HCT116 (cell line): Measurements from ENCODE around the gene DVL1. TPM values are rescaled to one million over a fixed set of nuclear protein-coding genes. Genes with fewer than 3 reads are reported as not detected.

Experiments used
- ATAC-seq: fragments of 200-7000 bp; cut with Tn5 transposase; 2 replicates; pipeline ENCODE4 v1.9.1; 2020; ENCODE audit warnings: mild to moderate bottlenecking, moderate library complexity
- BruUV-seq: library from RNA; stranded (reverse); fragments of 400-500 nt; replicated peaks from 2 replicates; lab custom pipeline; 2021; lab: Mats Ljungman, UMichigan
- CTCF ChIA-PET: fragments of 300-600 bp; sonication (Branson Sonifier 250); formaldehyde crosslinking; loops from one replicate; lab custom pipeline; 2021; ENCODE audit warnings: antibody characterized with exemption; lab: Charles Lee
- POLR2A ChIA-PET: fragments of 300-600, 350-600 bp; sonication (Branson Sonifier 250); formaldehyde crosslinking; loops from one replicate; lab custom pipeline; 2021; ENCODE audit warnings: antibody characterized with exemption; lab: Charles Lee
- RAD21 ChIA-PET, 2 experiments: fragments of 300-600 bp; sonication (Branson Sonifier 250); formaldehyde crosslinking; loops; one replicate each; lab custom pipeline; 2023; ENCODE audit warnings: low total read pairs in 2 of 2; ENCODE audit not compliant: uncharacterized antibody in 2 of 2, unreplicated experiment in 2 of 2, low non-redundant PET in 1 of 2; lab: Charles Lee
- DNase-seq: peaks from one replicate; pipeline ENCODE4 v3.0.0-alpha.2; 2010; ENCODE audit warnings: low read depth, low spot score
- H2AFZ ChIP-seq: fragments of 200-600 bp; shearing (Covaris generic), sonication (generic); 2 replicates; pipeline ENCODE4 v1.6.1; 2017; ENCODE audit warnings: low read depth, mixed run types, mixed read lengths, antibody characterized with exemption, low read length; ENCODE audit not compliant: poor library complexity, severe bottlenecking
- H3K27ac ChIP-seq: 2 replicates; pipeline ENCODE4 v1.5.1; 2012; ENCODE audit warnings: low read depth, low read length
- H3K27me3 ChIP-seq: fragments of 200-600 bp; sonication (generic); 2 replicates; pipeline ENCODE4 v1.6.1; 2016; ENCODE audit warnings: mixed run types, low read length, mixed read lengths; ENCODE audit not compliant: insufficient read depth
- H3K36me3 ChIP-seq, 2 experiments: fragments of 200-500 bp in 1 of 2; fragments of 200-600 bp in 1 of 2; sonication (Bioruptor generic) in 1 of 2; sonication (generic) in 1 of 2; 2 replicates each; pipeline versions ENCODE4 v1.5.1 to v1.6.1; 2014 to 2016; ENCODE audit warnings: low read length in 2 of 2, inconsistent platforms in 1 of 2, mixed read lengths in 1 of 2, mixed run types in 1 of 2; ENCODE audit not compliant: insufficient read depth in 2 of 2, control insufficient read depth in 1 of 2
- H3K4me1 ChIP-seq, 2 experiments: fragments of 200-600 bp in 1 of 2; sonication (generic) in 1 of 2; 2 replicates each; pipeline versions ENCODE4 v1.5.1 to v1.6.1; 2012 to 2017; ENCODE audit warnings: low read length in 2 of 2, inconsistent platforms in 1 of 2, mild to moderate bottlenecking in 1 of 2, mixed read lengths in 1 of 2, mixed run types in 1 of 2, moderate library complexity in 1 of 2; ENCODE audit not compliant: insufficient read depth in 2 of 2, control insufficient read depth in 1 of 2
- H3K4me2 ChIP-seq: fragments of 200-600 bp; sonication (generic); 2 replicates; pipeline ENCODE4 v1.6.1; 2017; ENCODE audit warnings: mixed run types, low read length, mixed read lengths
- H3K4me3 ChIP-seq, 2 experiments: fragments of 200-600 bp in 1 of 2; sonication (generic) in 1 of 2; replicated peaks in 1 of 2; 2 replicates each; pipeline ENCODE4 v1.5.1; 2011 to 2016; ENCODE audit warnings: low read length in 2 of 2, control low read depth in 1 of 2, low read depth in 1 of 2, mild to moderate bottlenecking in 1 of 2, mixed read lengths in 1 of 2, mixed run types in 1 of 2
- H3K79me2 ChIP-seq: fragments of 200-600 bp; sonication (generic); 2 replicates; pipeline ENCODE4 v1.6.1; 2017; ENCODE audit warnings: mild to moderate bottlenecking, mixed run types, low read length, moderate library complexity, mixed read lengths; ENCODE audit not compliant: insufficient read depth
- H3K9ac ChIP-seq: fragments of 200-600 bp; sonication (generic); 2 replicates; pipeline ENCODE4 v1.6.1; 2016; ENCODE audit warnings: low read length, mixed read lengths
- H3K9me2 ChIP-seq: fragments of 200-600 bp; sonication (generic), shearing (Covaris generic); 2 replicates; pipeline ENCODE4 v1.6.1; 2017; ENCODE audit warnings: mixed run types, mild to moderate bottlenecking, moderate library complexity; ENCODE audit not compliant: insufficient read depth
- H3K9me3 ChIP-seq, 2 experiments: fragments of 200-500 bp in 1 of 2; fragments of 200-600 bp in 1 of 2; sonication (Bioruptor generic) in 1 of 2; sonication (generic) in 1 of 2; 2 replicates each; pipeline ENCODE4 v1.6.1; 2014 to 2017; ENCODE audit warnings: low read length in 2 of 2, mixed read lengths in 2 of 2, inconsistent platforms in 1 of 2, low read depth in 1 of 2, mild to moderate bottlenecking in 1 of 2, mixed run types in 1 of 2, moderate library complexity in 1 of 2; ENCODE audit not compliant: control insufficient read depth in 1 of 2, insufficient read depth in 1 of 2
- H4K20me1 ChIP-seq: fragments of 200-600 bp; sonication (generic), shearing (Covaris generic); 2 replicates; pipeline ENCODE4 v1.6.1; 2017; ENCODE audit warnings: mixed run types, mild to moderate bottlenecking, moderate library complexity; ENCODE audit not compliant: insufficient read depth
- CBX3 ChIP-seq: IDR thresholded peaks from 2 replicates; pipeline ENCODE4 v1.6.1; 2012; ENCODE audit warnings: low read depth
- EGR1 ChIP-seq: IDR thresholded peaks from 2 replicates; pipeline ENCODE4 v1.6.1; 2012; ENCODE audit warnings: low read depth
- ELF1 ChIP-seq: IDR thresholded peaks from 2 replicates; pipeline ENCODE4 v1.6.1; 2012; ENCODE audit warnings: low read depth, borderline replicate concordance
- EZH2 ChIP-seq: fragments of 200-600 bp; sonication (generic); IDR thresholded peaks from 2 replicates; pipeline ENCODE4 v1.6.1; 2017; ENCODE audit warnings: antibody characterized with exemption, mixed run types
- EZH2phosphoT487 ChIP-seq: fragments of 200-600 bp; IDR thresholded peaks from 2 replicates; pipeline ENCODE4 v1.6.1; 2018; ENCODE audit warnings: antibody characterized with exemption, borderline replicate concordance
- FOSL1 ChIP-seq: IDR thresholded peaks from 2 replicates; pipeline ENCODE4 v1.6.1; 2012; ENCODE audit warnings: low read depth
- JUND ChIP-seq: IDR thresholded peaks from 2 replicates; pipeline ENCODE4 v1.6.1; 2012
- REST ChIP-seq: IDR thresholded peaks from 2 replicates; pipeline ENCODE4 v1.6.1; 2012; ENCODE audit warnings: low read depth
- SRF ChIP-seq: IDR thresholded peaks from 2 replicates; pipeline ENCODE4 v1.6.1; 2012; ENCODE audit warnings: low read depth
- YY1 ChIP-seq: IDR thresholded peaks from 2 replicates; pipeline ENCODE4 v1.6.1; 2011; ENCODE audit warnings: low read length, low read depth, moderate library complexity, mild to moderate bottlenecking; ENCODE audit not compliant: insufficient replicate concordance; ENCODE audit errors: extremely low read depth
- ZNF274 ChIP-seq: fragments of 200-500 bp; sonication (Bioruptor generic); IDR thresholded peaks from 2 replicates; pipeline ENCODE4 v1.6.1; 2014; ENCODE audit warnings: mild to moderate bottlenecking, low read depth, low read length, inconsistent platforms
- intact Hi-C: fragments of 100-400 bp; cut with micrococcal nuclease; formaldehyde crosslinking; loops from 2 replicates; pipeline ENCODE4 v1.10.0; 2022
- total RNA-seq: library from RNA; stranded (reverse); gene quantifications from one replicate; pipeline ENCODE4 v1.2.1, GENCODE V29; 2021; ENCODE audit not compliant: unreplicated experiment
- TF ChIP-seq, protein P1 (sequence below): IDR thresholded peaks from 2 replicates; pipeline ENCODE4 v1.6.1; 2011; ENCODE audit warnings: mild to moderate bottlenecking, low read length, moderate library complexity; ENCODE audit not compliant: insufficient replicate concordance; ENCODE audit errors: extremely low read depth

The DVL1 gene
- total RNA-seq, 1 experiment from 2014 or later, result 160 TPM

DNA sequence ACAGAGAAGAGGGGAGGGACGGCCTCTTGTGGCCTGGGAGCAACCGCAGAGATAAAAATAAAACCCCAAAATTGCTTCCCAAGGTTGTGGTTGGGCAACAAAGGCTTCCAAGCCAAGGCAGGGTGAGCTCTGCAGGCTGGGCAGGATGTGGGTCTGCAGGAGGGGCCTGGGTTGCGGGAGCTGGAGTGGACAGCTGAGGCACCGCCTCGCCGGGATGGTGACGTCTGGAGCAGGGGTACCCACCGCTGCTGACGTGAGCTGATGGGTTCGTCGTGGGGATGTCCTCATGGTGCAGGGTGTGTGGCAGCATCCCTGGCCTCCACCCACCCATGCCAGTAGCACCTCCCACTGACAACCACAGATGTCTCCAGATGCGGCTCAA is 22.1 kb upstream of the DVL1 start:
- Histone ChIP-seq H3K27ac (peak overlapping the region; percentile 27; the same call in 1 of the 2 replicates), H3K4me2 (peak overlapping the region; percentile 8; the same call in 1 of the 2 replicates), H3K4me3 (no peak overlapping the region), H2AFZ (no peak overlapping the region), H3K36me3 (peaks cover 0 to 11% of the 10 kb centered on the region in 2 experiments; a peak in 1 of 4 replicates), H4K20me1 (no peaks in the 10 kb centered on the region), H3K27me3 (no peaks in the 10 kb centered on the region), H3K4me1 (peaks cover 10 to 27% of the 10 kb centered on the region in 2 experiments), H3K9ac (no peak overlapping the region), H3K9me2 (0 out of 2 replicates have a peak, but pooled peaks cover 3% of the 10 kb centered on the region), H3K9me3 (peaks cover 0 to 10% of the 10 kb centered on the region in 2 experiments; a peak in 1 of 4 replicates), H3K79me2 (peaks cover 29% of the 10 kb centered on the region)
- CTCF ChIA-PET, result no interaction called here
- POLR2A ChIA-PET, result interaction anchor here (1.1 kb wide), 1 partner anchor 23 kb away, joined by 3 read pairs; no protein-coding TSS in a partner anchor
- intact Hi-C loops, result no loop called here
- no peak for TF ChIP-seq YY1
- TF ChIP-seq, protein P1, sequence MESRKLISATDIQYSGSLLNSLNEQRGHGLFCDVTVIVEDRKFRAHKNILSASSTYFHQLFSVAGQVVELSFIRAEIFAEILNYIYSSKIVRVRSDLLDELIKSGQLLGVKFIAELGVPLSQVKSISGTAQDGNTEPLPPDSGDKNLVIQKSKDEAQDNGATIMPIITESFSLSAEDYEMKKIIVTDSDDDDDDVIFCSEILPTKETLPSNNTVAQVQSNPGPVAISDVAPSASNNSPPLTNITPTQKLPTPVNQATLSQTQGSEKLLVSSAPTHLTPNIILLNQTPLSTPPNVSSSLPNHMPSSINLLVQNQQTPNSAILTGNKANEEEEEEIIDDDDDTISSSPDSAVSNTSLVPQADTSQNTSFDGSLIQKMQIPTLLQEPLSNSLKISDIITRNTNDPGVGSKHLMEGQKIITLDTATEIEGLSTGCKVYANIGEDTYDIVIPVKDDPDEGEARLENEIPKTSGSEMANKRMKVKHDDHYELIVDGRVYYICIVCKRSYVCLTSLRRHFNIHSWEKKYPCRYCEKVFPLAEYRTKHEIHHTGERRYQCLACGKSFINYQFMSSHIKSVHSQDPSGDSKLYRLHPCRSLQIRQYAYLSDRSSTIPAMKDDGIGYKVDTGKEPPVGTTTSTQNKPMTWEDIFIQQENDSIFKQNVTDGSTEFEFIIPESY, result no peak
- TF ChIP-seq EGR1, result no peak
- TF ChIP-seq EZH2phosphoT487, result no peak
- RAD21 ChIA-PET, result interaction anchor here in 1 of 2 experiments (1.1 kb wide), 1 partner anchor 11 kb away, joined by 3 read pairs; no protein-coding TSS in a partner anchor
- no TSS peak for BruUV-seq
- DNase-seq (no peak), ATAC-seq (no peak)

- no peak overlapping the region for H3K9ac ChIP-seq
- RAD21 ChIA-PET, result no interaction called here
- H2AFZ ChIP-seq, result no peak overlapping the region
Measured at GRCh38 chr1:1370771-1371300, 21.6 kb upstream of the DVL1 start.

More at GRCh38 chr1:1370771-1371300, 21.6 kb upstream of the DVL1 start:
- BruUV-seq, result no TSS peak
- no peak for TF ChIP-seq EZH2
- no peak for TF ChIP-seq SRF
- TF ChIP-seq ZNF274, result no peak
- no peak for TF ChIP-seq REST
- TF ChIP-seq EGR1, result no peak
- TF ChIP-seq ELF1, result no peak
- TF ChIP-seq CBX3, result no peak
- no peak for TF ChIP-seq FOSL1
- TF ChIP-seq JUND, result no peak
- Histone ChIP-seq H3K27me3 (no peaks in the 10 kb centered on the region), H3K4me1 (peaks cover 10 to 24% of the 10 kb centered on the region in 2 experiments), H3K4me3 (no peak overlapping the region), H3K9me3 (peaks cover 0 to 15% of the 10 kb centered on the region in 2 experiments; a peak in 1 of 4 replicates), H3K4me2 (no peak overlapping the region), H4K20me1 (no peaks in the 10 kb centered on the region), H3K36me3 (peaks cover 0 to 11% of the 10 kb centered on the region in 2 experiments; a peak in 1 of 4 replicates), H3K79me2 (peaks cover 29% of the 10 kb centered on the region), H3K9me2 (0 out of 2 replicates have a peak, but pooled peaks cover 3% of the 10 kb centered on the region), H3K27ac (no peak overlapping the region)
- DNase-seq (no peak), ATAC-seq (no peak)
- POLR2A ChIA-PET, result no interaction called here
- intact Hi-C loops, result no loop called here
- CTCF ChIA-PET, result no interaction called here
